Activated CD4-positive, alpha-beta T cell treated with anti-CD3 and anti-CD28 coated beads, Interleukin-2, amount 50 U/mL, for 24 hours (primary cell): ENCODE data around the gene RBM17.
"Not testable (repeated sequence)": the region's sequence is repeated elsewhere in the genome, so short reads cannot be mapped to it uniquely, and the experiment has no call there.

ENCODE experiments used
- DNase-seq, 2 donors: peaks; one replicate each; pipeline ENCODE4 v3.0.0-alpha.2; 2020; ENCODE audit warnings: low read depth in 1 of 2, low spot score in 1 of 2

The RBM17 gene

DNA sequence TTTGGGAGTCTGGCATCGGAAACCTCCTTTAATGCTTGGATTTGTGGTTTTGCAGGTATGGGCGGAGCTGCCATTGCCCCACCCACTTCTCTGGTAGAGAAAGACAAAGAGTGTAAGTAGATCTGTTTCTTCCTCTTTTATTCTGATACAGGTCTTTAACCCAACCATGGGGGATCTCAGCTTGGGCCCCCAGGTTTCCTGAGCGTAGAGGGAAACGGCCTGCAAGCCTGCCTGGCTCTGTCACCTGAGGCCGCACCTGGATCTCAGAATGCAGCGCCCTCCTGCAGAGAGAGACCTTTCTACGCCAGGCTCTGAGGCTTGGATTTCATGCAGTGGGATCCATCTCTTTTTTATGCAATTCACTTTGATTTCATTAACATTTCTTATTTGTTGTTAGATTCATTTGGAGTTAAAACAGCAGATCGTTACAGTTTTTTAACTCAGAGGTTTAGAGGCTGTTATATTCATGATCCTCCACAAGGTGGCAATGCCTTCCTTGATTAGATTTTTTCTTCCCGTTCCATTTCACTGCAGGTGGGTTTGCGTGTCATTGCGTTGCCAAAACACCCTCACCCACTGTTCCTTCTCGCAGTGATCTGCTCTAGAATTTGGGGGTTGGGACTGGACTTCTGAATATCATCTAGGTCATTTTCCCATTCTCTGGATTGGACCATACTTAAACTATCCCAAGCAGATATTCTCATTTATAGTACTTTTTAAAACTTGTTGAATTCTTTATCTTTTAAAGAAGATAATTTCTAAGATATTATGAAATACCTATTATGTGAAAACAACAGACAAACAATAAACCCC lies 20.0 kb downstream of the RBM17 start:
- DNase-seq, result peak in 1 of 2 donors; percentile 28

DNA sequence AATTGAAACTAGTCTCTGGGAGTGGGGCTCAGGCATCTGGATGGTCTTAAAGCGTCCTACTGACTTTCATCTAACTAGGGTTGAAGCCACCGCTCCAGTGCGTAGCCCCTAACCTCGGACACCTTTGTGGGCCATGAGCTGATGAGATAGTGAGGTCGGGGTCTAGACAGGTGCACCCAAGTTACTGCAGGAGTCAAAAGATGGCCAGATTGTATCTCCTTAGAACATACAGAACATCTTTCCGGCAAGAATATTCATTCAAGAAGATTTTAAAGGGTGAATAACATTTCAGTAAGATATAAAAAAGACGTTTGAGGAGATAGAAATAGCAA lies 20.6 kb downstream of the RBM17 start:
- DNase-seq, result no peak

DNA sequence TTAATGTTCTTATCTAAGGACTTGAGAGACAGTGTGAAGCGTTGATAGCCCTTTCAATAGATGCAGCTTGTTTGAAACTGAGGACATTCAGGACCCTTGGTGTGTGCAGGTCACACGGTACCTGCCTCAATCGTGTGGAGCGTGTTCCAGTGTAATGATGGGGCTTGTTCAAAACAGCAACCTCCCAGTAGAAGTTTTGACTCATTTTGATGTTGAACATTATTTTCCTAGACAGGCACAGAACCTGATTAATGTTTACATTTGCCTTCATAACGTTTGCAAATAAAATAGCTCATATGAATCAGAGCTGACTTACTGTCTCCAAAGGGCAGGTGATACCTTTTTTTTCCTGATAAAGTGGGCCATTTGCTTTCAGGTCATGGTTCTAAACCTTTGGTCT lies 21.3 kb downstream of the RBM17 start:
- no peak for DNase-seq

DNA sequence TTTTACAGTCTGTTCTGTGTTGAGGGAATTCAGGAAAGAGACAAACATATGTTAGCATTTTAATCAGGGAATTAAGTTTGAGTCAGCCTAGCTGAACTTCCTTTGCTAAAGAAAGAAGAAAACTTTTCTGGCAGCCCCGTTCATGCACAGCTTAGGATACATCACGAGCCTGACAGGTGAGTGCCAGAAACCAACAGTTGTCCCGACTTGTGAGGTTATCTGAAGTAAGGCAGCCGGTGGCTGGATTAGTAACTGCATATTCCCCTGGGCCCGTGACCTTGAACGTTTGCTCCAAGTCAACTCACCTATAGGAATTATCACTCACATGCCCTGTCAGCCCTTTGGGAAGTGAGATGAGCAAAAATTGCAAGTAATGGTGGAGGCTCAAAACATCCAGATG lies 24.1 kb downstream of the RBM17 start:
- no peak for DNase-seq

DNA sequence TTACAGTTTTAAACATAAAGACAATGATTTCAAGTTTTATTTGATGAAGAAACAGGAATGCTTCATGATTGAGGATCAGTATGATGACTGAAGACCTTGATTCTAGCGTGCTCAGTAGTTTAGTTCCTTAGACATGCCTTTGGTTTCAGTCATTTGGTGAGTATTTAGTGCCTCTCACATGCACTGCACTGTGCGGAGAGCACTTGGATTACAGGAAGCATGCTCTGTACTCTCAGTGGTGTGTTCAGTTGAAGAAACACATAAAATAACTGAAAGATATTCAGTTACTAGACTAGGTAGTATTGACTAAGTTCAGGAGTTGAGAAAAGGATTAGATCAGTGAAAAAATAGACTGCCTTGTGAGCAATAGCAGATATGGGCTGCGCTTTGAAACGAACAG lies 25.5 kb downstream of the RBM17 start:
- DNase-seq, result no peak

DNA sequence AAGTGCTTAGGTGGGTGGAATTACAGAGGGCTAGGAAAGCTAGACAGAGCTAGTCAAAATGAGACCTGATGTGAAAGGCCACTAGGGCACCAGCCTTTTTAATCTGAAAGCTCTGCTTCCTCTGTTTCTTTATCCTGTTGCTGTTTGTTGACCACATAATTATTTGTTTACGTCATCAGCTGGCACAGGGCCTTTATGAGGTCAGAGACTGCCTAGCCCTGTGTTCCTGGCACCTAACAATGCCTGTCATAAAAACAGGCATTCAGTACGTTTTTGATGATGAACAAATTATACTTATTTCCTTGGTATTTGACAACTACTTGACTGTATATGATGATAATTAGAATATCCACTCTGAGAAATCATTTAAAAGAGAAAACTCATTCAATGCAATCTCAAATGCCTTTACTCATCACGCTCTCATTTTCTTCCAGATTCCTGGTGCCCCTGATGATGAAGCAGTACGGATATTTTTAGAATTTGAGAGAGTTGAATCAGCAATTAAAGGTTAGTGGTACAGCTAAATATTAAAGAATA lies 26.0 kb downstream of the RBM17 start:
- DNase-seq, result no peak

DNA sequence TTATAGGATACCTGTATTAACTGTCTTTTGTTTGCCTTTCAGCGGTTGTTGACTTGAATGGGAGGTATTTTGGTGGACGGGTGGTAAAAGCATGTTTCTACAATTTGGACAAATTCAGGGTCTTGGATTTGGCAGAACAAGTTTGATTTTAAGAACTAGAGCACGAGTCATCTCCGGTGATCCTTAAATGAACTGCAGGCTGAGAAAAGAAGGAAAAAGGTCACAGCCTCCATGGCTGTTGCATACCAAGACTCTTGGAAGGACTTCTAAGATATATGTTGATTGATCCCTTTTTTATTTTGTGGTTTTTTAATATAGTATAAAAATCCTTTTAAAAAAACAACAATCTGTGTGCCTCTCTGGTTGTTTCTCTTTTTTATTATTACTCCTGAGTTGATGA lies 26.6 kb downstream of the RBM17 start:
- no peak for DNase-seq

DNA sequence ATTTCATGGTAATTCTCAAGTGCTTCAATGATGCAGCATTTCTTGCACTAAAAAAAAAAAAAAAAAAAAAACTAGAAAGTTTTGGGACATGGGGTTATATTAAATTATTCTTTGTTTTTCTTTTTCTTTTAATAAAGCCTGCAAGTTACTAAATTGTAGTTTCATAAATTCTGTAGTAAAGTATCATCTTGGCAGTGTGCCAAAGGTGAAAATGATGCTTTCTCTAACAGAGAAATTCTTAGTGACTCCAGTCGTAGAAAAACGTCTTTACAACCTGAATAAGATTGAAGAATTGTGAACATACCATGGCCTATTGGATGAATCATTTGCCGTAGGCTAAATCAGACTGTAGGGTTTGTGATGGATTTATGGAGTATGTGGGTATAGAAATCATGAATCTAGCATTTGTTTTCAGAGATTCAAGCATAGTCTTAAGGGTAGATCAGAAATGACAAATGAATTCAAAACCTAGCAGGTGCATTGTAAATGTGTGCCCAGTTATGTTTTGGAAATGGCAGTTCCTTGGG lies 27.1 kb downstream of the RBM17 start:
- no peak for DNase-seq

DNA sequence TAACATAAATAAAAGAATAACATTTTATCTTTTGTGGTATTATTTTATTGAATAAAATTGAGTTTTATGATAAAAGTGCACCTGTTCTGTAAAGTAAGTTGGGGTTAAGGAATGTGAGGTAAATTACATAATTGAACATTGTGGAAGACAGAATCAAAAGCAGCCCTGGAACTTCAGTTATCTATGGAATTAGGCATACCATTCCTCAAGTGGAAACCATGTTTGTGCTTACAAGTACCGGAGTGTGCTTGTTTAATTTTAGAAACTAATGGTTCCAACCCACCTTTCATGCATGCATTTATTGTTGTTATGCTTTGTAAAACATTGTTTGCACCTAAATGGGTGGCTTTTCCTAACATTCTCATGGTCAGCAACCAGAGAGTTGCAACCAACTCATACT lies 28.0 kb downstream of the RBM17 start:
- no peak for DNase-seq

DNA sequence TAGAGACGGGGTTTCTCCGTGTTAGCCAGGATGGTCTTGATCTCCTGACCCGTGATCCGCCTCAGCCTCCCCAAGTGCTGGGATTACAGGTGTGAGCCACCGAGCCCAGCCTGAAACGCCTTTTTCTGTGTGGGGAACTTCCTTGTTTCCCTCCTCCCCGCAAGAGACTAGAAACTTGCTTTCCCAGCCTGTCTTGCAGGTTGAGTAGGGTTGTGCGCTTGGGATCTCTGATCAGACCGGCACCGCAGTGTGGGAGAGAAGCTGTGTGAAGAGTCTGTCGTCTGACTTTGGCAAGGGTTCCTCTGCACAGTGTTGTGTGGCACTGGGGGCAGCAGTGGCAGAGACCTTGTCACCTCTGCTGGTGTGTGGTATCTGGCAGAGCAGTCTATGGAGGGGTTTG lies 28.9 kb downstream of the RBM17 start:
- DNase-seq, result no peak

DNA sequence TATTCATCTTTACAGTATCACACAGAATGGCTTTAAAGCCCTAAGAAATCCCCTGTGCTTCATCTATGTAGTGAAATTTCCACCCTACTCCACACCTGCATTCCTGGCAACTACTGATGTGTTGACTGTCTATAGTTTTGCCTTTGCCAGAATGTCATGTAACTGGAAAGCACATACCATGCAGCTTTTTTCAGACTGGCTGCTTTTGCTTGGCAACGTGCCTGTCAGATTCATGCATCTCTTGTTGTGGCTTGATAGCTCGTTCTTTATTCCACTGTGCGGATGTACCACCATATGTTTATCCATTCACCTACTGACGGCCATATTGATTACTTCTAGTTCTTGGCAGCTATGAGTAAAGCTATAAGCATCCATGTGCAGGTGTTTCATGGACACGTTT lies 30.6 kb downstream of the RBM17 start:
- peak in 1 of 2 donors; percentile 10 for DNase-seq

DNA sequence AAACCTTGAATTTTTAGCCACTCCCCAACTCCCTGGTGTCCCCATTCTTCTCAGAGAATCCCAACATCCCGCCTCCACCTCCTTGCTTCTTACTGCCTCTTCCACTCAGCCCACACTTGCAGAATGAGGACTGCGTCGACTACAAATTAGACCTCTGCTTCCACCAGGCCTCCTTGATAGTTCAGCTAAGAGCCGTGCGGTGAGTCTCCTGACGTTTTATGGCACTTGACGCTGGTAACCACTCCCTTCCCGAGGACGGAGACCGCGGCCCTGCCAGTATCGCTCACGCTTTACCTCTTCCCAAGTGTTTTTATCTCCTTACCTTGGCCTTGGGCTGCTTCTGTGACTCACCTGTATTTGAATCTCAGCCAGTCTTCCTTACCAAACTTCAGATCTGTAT lies 31.1 kb downstream of the RBM17 start:
- no peak for DNase-seq

DNA sequence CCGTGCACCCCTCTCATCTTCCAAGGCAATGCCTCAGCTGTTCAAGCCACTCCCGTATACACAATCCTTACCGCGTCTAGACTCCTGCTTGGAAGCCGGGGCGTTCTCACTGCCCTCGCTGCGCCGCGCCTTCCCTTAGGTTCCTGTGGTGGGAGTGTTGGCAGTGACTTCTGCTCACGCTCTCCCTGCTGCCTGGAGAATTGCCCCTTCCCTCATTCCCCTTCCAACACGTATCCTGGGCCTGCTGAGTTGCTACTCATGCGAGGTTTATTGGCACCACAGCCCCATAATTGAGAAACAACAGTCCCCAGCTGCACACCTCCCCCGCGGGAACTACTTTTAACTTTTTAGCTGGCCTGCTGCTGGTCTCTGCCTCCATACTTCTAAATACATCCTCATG lies 31.9 kb downstream of the RBM17 start:
- DNase-seq, result no peak

DNA sequence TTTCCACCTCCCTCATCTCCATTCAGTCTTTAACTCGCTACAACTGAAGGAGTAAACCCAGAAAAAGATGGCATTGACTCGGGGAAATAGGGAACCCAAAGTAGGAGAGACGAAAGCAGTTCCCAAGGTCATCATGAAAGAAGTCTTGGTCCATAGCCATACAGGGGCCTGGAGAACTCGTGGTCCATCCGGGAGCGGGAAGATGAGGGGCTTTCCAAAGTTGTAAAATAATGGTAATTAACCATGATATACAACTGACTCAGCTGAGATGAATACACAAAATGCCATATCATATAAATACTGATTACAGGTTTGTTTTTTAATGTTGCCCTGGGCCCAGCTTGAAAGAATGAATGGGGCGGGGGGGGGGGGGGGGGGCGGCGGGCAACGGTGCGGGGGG lies 32.3 kb downstream of the RBM17 start:
- no peak for DNase-seq

DNA sequence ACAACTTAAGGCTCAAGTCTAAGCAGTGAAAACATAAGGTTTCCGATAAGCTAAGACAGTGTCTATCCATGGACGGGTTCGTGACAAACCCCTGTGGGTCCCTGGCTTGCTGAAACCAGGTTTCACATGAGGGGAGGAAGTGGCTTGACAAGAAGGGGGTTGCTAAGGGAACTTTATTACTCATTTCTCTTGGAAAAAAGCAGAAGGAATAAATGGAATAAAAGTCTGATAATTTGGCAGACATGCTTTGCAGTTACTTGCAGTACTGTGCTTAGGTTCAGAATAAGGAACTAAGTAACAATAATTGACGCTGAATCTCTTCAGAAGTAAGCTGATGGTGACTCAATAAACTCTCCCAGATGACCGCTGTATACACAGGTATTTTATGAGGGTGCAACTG lies 34.7 kb downstream of the RBM17 start:
- DNase-seq, result no peak

DNA sequence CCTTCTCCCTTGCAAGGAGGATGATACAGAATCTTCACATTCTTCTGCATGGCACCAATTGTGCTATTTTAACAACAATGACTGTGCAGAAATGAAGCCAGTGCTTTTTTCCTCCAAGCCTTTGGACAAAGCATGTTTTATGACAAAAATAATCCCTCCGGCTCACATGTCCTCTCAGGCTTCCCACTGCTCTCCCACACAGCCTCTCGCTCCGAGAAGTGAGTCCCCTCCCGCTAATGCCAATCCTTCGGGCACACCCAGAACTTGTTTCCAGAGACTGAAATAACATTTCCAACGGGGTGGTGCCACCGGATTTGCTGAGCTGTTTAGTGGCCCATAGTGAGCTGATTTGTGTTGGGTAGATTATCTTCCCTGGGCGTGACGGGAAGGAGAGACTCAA lies 35.8 kb downstream of the RBM17 start:
- DNase-seq, result no peak

DNA sequence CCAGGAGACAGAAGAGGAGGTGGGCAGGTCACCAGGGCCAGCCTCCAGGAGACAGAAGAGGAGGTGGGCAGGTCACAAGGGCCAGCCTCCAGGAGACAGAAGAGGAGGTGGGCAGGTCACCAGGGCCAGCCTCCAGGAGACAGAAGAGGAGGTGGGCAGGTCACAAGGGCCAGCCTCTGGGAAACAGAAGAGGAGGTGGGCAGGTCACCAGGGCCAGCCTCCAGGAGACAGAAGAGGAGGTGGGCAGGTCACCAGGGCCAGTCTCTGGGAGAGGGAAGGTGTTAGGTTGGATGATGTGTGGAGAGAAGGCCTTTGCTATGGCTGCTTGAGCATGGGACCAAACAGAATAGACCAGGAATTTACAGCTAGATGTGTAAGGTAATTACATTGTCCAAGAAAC lies 38.6 kb downstream of the RBM17 start:
- not testable (repeated sequence) for DNase-seq

DNA sequence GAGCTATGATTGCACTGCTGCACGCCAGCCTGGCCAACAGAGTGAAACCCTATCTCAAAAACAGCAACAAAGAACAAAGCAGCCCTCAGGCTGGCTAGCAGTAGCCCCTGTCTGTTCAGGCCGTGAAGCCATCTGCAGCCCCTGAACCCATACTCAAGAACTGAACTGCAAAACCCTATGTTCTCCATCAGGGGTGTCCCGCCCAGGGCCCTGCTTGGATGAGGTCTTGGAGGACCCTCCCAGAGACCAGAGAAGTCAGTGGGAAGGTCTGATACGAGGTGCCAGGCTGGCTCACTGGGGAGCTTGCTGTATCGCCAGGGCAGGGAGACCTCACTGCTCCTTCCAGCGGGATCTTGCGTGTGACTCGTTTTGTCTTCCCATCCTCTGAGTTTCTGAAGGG lies 39.3 kb downstream of the RBM17 start:
- no peak for DNase-seq

DNA sequence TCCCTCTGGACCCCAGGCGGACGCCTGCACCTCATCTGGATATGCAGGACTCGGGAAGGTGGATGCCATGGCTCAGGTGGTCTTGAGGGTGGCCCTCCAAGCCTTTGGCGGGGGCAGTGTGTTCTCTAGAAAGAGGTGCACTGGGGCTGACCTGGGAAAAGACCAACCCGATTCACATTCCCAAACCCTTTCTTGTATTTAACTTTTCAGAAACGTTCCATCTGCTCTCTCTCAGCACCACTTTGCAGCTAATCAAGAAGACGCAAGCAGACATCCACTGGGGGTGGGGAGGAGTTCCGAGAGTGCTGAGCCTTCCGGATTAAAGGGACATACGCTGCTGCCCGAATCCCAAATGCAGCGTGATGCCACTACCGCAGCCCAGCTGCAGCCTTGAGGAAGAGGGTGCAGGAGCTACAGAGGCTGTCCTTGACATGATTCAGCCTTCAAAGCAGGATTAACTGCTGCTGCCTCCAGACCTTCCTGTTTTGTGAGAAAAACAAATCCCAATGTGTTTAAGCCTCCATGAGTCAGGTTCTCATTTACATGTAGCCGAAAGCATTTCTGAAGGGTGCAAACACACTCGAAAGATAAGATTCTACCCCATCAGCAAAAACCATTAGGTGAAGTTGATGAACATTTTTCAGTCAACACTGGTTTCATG lies 39.9 kb downstream of the RBM17 start:
- DNase-seq, result no peak

DNA sequence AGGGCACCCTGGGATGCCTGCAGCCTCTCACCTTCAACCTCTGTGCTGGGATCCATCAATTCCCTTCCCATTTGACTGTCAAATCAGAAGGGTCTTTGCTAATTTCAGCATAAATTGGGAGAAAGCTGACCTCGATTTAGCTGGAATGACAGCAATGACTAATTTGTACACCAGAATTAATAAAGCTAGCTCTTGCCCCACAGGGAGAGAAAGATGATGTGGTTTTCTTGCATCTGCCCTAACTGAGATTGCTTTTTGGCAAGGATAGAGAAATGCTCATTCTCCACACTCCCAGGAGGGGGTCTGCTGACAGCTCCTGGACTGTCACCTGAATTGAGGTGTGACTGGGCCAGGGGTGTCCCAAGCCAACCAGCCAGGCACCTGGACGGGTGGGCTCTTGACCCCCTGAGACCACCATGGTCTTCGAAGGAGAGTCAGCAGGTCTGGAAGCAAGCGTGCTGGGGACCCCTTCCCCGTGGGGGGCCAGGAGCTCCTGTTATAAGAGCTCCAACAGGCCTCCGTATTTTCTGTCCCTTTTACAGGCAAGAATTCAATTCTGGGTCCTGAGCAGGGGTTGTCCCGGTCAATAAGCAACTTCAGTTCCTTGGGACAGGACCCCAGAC lies 42.1 kb downstream of the RBM17 start:
- no peak for DNase-seq

DNA sequence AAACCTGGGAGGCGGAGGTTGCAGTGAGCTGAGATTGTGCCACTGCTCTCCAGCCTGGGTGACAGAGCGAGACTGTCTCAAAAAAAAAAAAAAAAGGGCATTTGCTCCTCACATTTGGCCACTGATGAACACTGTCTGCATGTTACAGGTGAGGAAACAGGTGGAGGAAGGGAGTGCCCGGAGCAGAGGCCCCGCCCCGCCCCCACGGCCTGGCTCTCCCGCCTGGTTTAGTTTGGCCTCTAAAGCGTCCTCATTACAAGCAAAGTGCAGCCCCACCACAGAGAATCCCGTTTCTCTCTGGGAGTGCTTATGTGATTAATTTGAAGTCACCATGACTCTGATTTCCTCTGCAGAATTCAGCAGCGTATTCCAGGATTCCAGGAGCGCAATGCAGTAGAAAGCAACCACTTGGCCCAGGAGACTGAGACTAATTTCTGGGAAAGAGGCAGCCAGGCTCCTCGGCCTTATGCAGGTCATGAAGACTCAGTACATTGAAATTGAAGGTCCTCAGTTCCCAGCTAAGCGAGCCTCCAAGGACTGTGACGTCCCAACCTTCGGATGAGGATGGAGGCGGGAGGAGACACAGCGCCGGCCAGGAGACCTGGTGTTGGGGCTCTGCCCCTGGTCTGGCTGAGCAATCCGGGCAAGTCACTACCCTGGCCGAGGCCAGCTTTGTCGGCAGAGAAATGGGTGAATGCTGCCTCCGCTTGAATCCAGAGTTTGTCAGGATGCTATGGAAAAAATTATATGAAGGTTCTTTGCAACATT lies 44.7 kb downstream of the RBM17 start:
- no peak for DNase-seq
